Stimulated activated CD4-positive, alpha-beta T cell treated with anti-CD3 and anti-CD28 coated beads, Interleukin-2, amount 100 ng/mL, for 24 hours (primary cell): ENCODE data around the gene TMEM184A.
"Not testable (repeated sequence)": the region's sequence is repeated elsewhere in the genome, so short reads cannot be mapped to it uniquely, and the experiment has no call there.

ENCODE experiments used
- DNase-seq, 2 donors: peaks; one replicate each; pipeline ENCODE4 v3.0.0-alpha.2; 2020

Gene TMEM184A

GRCh38 chr7:1588978-1589377 lies 33.0 kb upstream of the TMEM184A start:
- DNase-seq: no peak

- DNase-seq: no peak
Observed at GRCh38 chr7:1587738-1588137, 31.7 kb upstream of the TMEM184A start.

GRCh38 chr7:1586827-1587705 lies 31.1 kb upstream of the TMEM184A start:
- no peak for DNase-seq

- DNase-seq: no peak
Observed at GRCh38 chr7:1586126-1586826, 30.3 kb upstream of the TMEM184A start.

GRCh38 chr7:1585142-1585981 lies 29.4 kb upstream of the TMEM184A start:
- DNase-seq: no peak

- DNase-seq: no peak
Observed at GRCh38 chr7:1584700-1585099, 28.7 kb upstream of the TMEM184A start.

- not testable (repeated sequence) for DNase-seq
Observed at GRCh38 chr7:1583241-1583930, 27.4 kb upstream of the TMEM184A start.

- DNase-seq: no peak
Observed at GRCh38 chr7:1580422-1581030, 24.5 kb upstream of the TMEM184A start.

GRCh38 chr7:1579481-1580421 lies 23.7 kb upstream of the TMEM184A start:
- peak; percentile 78 to 82 for DNase-seq

- DNase-seq: no peak
Observed at GRCh38 chr7:1578513-1578912, 22.5 kb upstream of the TMEM184A start.

- no peak for DNase-seq
Observed at GRCh38 chr7:1576521-1577253, 20.7 kb upstream of the TMEM184A start.

GRCh38 chr7:1575809-1576208 lies 19.8 kb upstream of the TMEM184A start:
- no peak for DNase-seq

- DNase-seq: no peak
Observed at GRCh38 chr7:1572111-1572822, 16.3 kb upstream of the TMEM184A start.

- peak; percentile 90 to 93 for DNase-seq
Observed at GRCh38 chr7:1569833-1570632, 14.0 kb upstream of the TMEM184A start, which contains the start of gene PSMG3. Gene PSMG3 (minus strand): TSS chr7:1570032. CDS start chr7:1569339, 693 bp downstream.

- DNase-seq: no peak
Observed at GRCh38 chr7:1569440-1569832, 13.4 kb upstream of the TMEM184A start.

- peak; percentile 32 to 53 for DNase-seq
Observed at GRCh38 chr7:1569016-1569415, 13.0 kb upstream of the TMEM184A start.

- DNase-seq: no peak
Observed at GRCh38 chr7:1567896-1568510, 12.0 kb upstream of the TMEM184A start.
